ENCODE data around the gene SH3RF1. TPM values are rescaled to one million over a fixed set of nuclear protein-coding genes. Genes with fewer than 3 reads are reported as not detected.

The SH3RF1 gene
- total RNA-seq, 2 donors from 2014 or later = 37.6 to 68.8 TPM

DNA sequence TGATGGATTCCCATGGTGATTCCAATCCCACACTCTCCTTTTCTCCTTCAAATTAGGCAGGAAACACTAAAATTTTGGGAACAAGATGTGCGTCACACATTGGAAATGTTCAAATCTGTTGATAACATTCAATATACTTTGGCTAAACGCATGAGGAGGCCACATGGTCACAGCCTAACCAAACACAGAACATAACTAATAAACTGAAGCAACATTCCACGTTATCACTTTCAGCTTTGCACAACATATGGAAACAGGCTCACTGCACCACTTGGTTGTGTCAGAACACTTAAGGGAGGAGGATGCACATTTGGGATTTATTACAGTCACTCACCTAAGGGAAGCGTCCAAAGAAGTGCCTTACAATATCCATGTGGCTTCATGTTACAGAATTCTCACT, 4.7 kb downstream of the SH3RF1 start:
- H3K9ac ChIP-seq (ENCODE audit: extremely low read depth, low read length, poor library complexity, severe bottlenecking) = no peak overlapping the region
- H3K27me3 ChIP-seq (ENCODE audit: control insufficient read depth, insufficient read depth, low read length, poor library complexity, severe bottlenecking) = no peaks in the 10 kb centered on the region
- Mint-ChIP-seq H3K4me3 (peak overlapping the region; percentile 21), H3K27me3 (ENCODE audit: insufficient read depth) (no peaks in the 10 kb centered on the region), H3K27ac (peak overlapping the region; percentile 88), H3K9me3 (no peaks in the 10 kb centered on the region), H3K4me1 (peaks cover 46% of the 10 kb centered on the region), H3K36me3 (ENCODE audit: low read depth) (peaks cover 35% of the 10 kb centered on the region)
- TF ChIP-seq, protein P1, sequence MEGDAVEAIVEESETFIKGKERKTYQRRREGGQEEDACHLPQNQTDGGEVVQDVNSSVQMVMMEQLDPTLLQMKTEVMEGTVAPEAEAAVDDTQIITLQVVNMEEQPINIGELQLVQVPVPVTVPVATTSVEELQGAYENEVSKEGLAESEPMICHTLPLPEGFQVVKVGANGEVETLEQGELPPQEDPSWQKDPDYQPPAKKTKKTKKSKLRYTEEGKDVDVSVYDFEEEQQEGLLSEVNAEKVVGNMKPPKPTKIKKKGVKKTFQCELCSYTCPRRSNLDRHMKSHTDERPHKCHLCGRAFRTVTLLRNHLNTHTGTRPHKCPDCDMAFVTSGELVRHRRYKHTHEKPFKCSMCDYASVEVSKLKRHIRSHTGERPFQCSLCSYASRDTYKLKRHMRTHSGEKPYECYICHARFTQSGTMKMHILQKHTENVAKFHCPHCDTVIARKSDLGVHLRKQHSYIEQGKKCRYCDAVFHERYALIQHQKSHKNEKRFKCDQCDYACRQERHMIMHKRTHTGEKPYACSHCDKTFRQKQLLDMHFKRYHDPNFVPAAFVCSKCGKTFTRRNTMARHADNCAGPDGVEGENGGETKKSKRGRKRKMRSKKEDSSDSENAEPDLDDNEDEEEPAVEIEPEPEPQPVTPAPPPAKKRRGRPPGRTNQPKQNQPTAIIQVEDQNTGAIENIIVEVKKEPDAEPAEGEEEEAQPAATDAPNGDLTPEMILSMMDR (conservative IDR thresholded peaks at IDR 0.05) = no peak
- peaks cover 5% of the 10 kb centered on the region for H3K4me1 ChIP-seq (ENCODE audit: control insufficient read depth, insufficient read depth, low read length)
- DNase-seq = no peak
- WGBS, 2 experiments (ENCODE audit: insufficient coverage in 1 of 2, insufficient read length in 1 of 2) = 95 to 100% methylated on average over 2 to 4 of the region's 4 CpGs
- H3K9me3 ChIP-seq (ENCODE audit: control insufficient read depth, low read length) = peaks cover 17% of the 10 kb centered on the region
- H3K4me3 ChIP-seq (ENCODE audit: low read length) = peak overlapping the region; percentile 75
- H3K36me3 ChIP-seq (ENCODE audit: control insufficient read depth, insufficient read depth, low read length) = peaks cover 51% of the 10 kb centered on the region
- H3K27ac ChIP-seq (ENCODE audit: low read depth, low read length) = no peak overlapping the region

DNA sequence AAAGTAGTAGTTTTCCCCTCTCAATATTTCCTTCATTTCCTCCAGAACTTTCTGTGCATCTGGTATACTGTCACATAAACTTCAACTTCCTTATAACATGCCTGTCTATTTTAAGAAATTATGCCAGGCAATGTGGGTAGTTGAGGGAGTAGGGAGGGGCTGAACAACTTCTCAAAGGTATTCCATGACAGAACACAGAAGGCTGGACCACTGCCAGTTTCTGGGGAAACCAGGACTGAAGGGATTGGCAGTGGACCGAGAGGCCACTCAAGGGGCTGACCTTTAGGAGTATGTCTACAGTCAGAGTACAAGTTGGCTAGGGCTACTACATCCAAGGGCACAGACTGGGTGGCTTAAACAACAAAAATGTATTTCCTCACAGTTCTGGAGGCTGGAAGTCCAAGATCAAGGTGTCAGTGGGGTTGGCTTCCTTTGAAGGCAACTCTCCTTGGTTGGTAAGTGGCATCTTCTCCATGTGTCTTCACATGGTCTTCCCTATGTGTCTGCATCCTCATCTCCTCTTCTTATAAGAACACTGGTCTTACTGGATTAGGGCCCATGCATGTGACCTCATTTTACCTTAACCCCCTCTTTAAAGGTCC, 6.9 kb downstream of the SH3RF1 start:
- peaks cover 51% of the 10 kb centered on the region for H3K36me3 ChIP-seq (ENCODE audit: control insufficient read depth, insufficient read depth, low read length)
- peaks cover 17% of the 10 kb centered on the region for H3K9me3 ChIP-seq (ENCODE audit: control insufficient read depth, low read length)
- no peaks in the 10 kb centered on the region for H3K27me3 ChIP-seq (ENCODE audit: control insufficient read depth, insufficient read depth, low read length, poor library complexity, severe bottlenecking)
- peaks cover 10% of the 10 kb centered on the region for H3K4me1 ChIP-seq (ENCODE audit: control insufficient read depth, insufficient read depth, low read length)
- 98 to 100% methylated on average over 1 of the region's 1 CpG for WGBS, 2 experiments (ENCODE audit: insufficient coverage in 1 of 2, insufficient read length in 1 of 2)
- Mint-ChIP-seq H3K27me3 (ENCODE audit: insufficient read depth) (no peaks in the 10 kb centered on the region), H3K9me3 (no peaks in the 10 kb centered on the region), H3K4me1 (peaks cover 55% of the 10 kb centered on the region), H3K36me3 (ENCODE audit: low read depth) (peaks cover 35% of the 10 kb centered on the region), H3K27ac (no peak overlapping the region), H3K4me3 (no peak overlapping the region)
- peak overlapping the region; percentile 75 for H3K4me3 ChIP-seq (ENCODE audit: low read length)
- H3K27ac ChIP-seq (ENCODE audit: low read depth, low read length) = no peak overlapping the region
- H3K9ac ChIP-seq (ENCODE audit: extremely low read depth, low read length, poor library complexity, severe bottlenecking) = no peak overlapping the region
- DNase-seq = no peak
- TF ChIP-seq, protein P1 (conservative IDR thresholded peaks at IDR 0.05) = no peak

DNA sequence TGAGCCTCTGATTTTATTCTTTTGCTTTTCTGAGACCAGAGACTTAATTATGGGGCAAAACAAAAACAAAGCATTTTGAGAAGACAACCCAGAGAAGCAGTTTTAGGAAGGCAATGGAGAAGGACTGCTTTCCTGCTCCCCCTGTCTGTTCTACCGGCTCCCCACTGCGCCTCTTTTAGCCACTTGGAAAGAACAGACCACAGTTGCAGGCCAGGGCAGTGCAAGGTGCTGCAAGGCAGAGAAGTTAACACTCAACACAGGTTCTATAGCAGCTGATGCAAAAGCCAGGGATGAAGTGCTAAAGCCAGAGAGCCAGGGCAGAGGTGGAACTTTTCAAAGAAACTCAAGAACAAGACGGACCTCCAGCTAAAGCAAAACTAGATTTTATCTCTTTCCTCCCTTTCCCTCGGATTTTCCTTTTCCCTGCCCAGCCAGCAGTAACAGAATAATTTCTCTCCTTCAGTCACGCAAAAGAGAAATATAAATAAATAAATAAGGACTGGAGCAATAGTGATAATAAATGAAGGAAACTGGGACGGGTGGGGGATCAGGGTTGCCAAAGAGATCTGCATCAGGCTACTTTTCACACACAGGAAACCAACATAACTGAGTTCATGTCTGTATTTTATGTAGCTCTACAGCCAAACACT, 10.4 kb downstream of the SH3RF1 start:
- WGBS, 2 experiments (ENCODE audit: insufficient coverage in 1 of 2, insufficient read length in 1 of 2) = 89 to 90% methylated on average over 2 to 5 of the region's 6 CpGs
- Histone ChIP-seq H3K4me1 (ENCODE audit: control insufficient read depth, insufficient read depth, low read length) (peaks cover 19% of the 10 kb centered on the region), H3K36me3 (ENCODE audit: control insufficient read depth, insufficient read depth, low read length) (peaks cover 32% of the 10 kb centered on the region), H3K4me3 (ENCODE audit: low read length) (no peak overlapping the region), H3K9ac (ENCODE audit: extremely low read depth, low read length, poor library complexity, severe bottlenecking) (no peak overlapping the region), H3K27me3 (ENCODE audit: control insufficient read depth, insufficient read depth, low read length, poor library complexity, severe bottlenecking) (no peaks in the 10 kb centered on the region), H3K9me3 (ENCODE audit: control insufficient read depth, low read length) (peaks cover 17% of the 10 kb centered on the region), H3K27ac (ENCODE audit: low read depth, low read length) (no peak overlapping the region)
- peak overlapping the region; percentile 16 for H3K27ac Mint-ChIP-seq
- peaks cover 26% of the 10 kb centered on the region for H3K36me3 Mint-ChIP-seq (ENCODE audit: low read depth)
- peaks cover 48% of the 10 kb centered on the region for H3K4me1 Mint-ChIP-seq
- H3K4me3 Mint-ChIP-seq = no peak overlapping the region
- H3K9me3 Mint-ChIP-seq = no peaks in the 10 kb centered on the region
- no peaks in the 10 kb centered on the region for H3K27me3 Mint-ChIP-seq (ENCODE audit: insufficient read depth)
- DNase-seq = no peak
- TF ChIP-seq, protein P1 (conservative IDR thresholded peaks at IDR 0.05) = no peak

Data from endodermal cell (in vitro differentiated cells).